Common myeloid progenitor, CD34-positive (primary cell): ENCODE measurements around the gene INAFM2.

Source experiments
- CTCF ChIA-PET: fragments of 350-600 bp; sonication (Branson Sonifier 250); formaldehyde crosslinking; loops from one replicate; lab custom pipeline; 2021; ENCODE audit warnings: antibody characterized with exemption; lab: Charles Lee
- POLR2A ChIA-PET: fragments of 350-600 bp; sonication (Branson Sonifier 250); formaldehyde crosslinking; loops from one replicate; lab custom pipeline; 2021; ENCODE audit warnings: antibody characterized with exemption; lab: Charles Lee
- DNase-seq, 3 donors: peaks; one replicate each; pipeline versions ENCODE4 v3.0.0 to v3.0.0-alpha.2; 2013
- H3K27ac ChIP-seq, 2 experiments: 1 replicate in 1 of 2; 2 replicates in 1 of 2; pipeline ENCODE4 v1.7.0; 2013; ENCODE audit warnings: inconsistent platforms in 2 of 2, low read length in 2 of 2, mild to moderate bottlenecking in 2 of 2, low read depth in 1 of 2, moderate library complexity in 1 of 2; ENCODE audit not compliant: severe bottlenecking in 2 of 2, insufficient read depth in 1 of 2, poor library complexity in 1 of 2
- H3K27me3 ChIP-seq, 5 experiments: replicated peaks in 2 of 5; 1 replicate in 3 of 5; 2 replicates in 2 of 5; pipeline versions ENCODE4 v1.6.1 to v1.7.0; 2013; ENCODE audit warnings: low read length in 4 of 5, mild to moderate bottlenecking in 2 of 5, moderate library complexity in 2 of 5, inconsistent platforms in 1 of 5; ENCODE audit not compliant: insufficient read depth in 5 of 5, control insufficient read depth in 4 of 5
- H3K36me3 ChIP-seq, 4 experiments: 1 replicate in 2 of 4; 2 replicates in 2 of 4; pipeline versions ENCODE4 v1.6.1 to v1.7.0; 2013; ENCODE audit warnings: low read length in 3 of 4, control low read depth in 1 of 4, mild to moderate bottlenecking in 1 of 4; ENCODE audit not compliant: control insufficient read depth in 4 of 4, insufficient read depth in 4 of 4
- H3K4me1 ChIP-seq, 4 experiments: 1 replicate in 3 of 4; 2 replicates in 1 of 4; pipeline versions ENCODE4 v1.6.1 to v1.7.1; 2013; ENCODE audit warnings: low read length in 3 of 4, mild to moderate bottlenecking in 3 of 4, control low read depth in 1 of 4, inconsistent platforms in 1 of 4, moderate library complexity in 1 of 4; ENCODE audit not compliant: control insufficient read depth in 4 of 4, insufficient read depth in 4 of 4; ENCODE audit errors: control extremely low read depth in 1 of 4
- H3K4me3 ChIP-seq, 7 experiments: 1 replicate in 4 of 7; 2 replicates in 3 of 7; pipeline versions ENCODE4 v1.5.1 to v1.7.0; 2013; ENCODE audit warnings: mild to moderate bottlenecking in 7 of 7, low read length in 6 of 7, moderate library complexity in 6 of 7, inconsistent platforms in 2 of 7, low read depth in 2 of 7, control low read depth in 1 of 7; ENCODE audit not compliant: insufficient read depth in 4 of 7, control insufficient read depth in 1 of 7; ENCODE audit errors: extremely low read depth in 1 of 7
- H3K9me3 ChIP-seq, 5 experiments: 1 replicate in 4 of 5; 2 replicates in 1 of 5; pipeline versions ENCODE4 v1.6.1 to v1.7.1; 2013; ENCODE audit warnings: low read length in 4 of 5, mild to moderate bottlenecking in 2 of 5, inconsistent platforms in 1 of 5, low read depth in 1 of 5, moderate library complexity in 1 of 5; ENCODE audit not compliant: control insufficient read depth in 4 of 5, insufficient read depth in 2 of 5; ENCODE audit errors: control extremely low read depth in 1 of 5
- WGBS: methylation state at CpG from one replicate; pipeline ENCODE4 v1.1.5; 2013; ENCODE audit not compliant: insufficient coverage; 5-methylcytosine and 5-hydroxymethylcytosine counted together

INAFM2 gene

DNA sequence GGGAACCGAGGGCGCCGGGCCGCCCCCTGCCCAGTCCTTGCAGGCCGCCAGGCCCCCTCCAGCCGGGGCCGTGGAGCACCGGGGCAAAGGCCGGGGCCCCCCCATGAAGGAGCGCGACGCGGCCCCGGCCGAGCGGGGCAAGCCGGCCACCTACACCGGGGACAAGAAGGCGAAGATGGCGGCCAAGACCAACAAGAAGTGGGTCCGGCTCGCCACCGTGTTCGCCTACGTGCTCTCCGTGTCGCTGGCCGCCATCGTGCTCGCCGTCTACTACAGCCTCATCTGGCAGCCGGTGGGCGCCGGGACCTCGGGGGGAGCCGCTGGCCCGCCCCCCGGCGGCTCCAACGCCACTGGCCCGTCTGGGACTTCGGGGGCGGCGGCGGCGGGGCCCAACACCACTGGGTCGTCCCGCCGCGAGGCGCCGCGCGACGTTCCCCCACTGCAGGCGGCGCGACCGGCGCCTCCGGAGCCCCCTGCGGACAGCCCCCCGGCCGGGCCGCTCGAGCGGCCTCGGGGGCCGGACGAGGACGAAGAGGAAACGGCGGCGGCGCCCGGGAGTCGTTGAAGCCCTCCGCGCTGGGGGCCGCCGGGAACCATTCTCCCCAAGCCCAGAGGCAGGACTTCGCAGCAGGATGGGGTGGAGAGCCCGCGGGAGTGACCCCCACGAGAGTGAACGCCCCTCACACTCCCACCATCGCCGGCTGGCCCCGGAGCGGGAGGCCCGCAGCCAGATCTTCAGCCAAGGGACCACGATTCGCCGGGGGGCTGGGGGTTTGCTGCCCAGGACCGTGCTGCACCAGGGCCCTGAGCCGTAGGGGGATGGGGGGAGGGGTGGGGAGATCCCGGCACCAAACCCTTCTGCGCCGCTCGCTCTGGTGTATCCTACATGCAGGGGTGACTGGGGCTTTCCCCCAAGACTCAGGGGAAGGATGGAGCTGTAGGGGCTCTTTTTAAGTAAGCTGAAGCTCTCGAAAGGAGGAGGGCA lies 753 bp downstream of the INAFM2 start:
- H3K4me3 ChIP-seq: peak overlapping the region; percentile 41 to 84 (median 81)
- no peaks in the 10 kb centered on the region for H3K27me3 ChIP-seq
- POLR2A ChIA-PET: interaction anchor here (1.5 to 2.9 kb wide), 4 partner anchors 10 to 13 kb away, joined by 11 to 33 read pairs (median 24); no protein-coding TSS in a partner anchor
- DNase-seq: peak in 2 of 3 donors; percentile 49 to 56
- peaks cover 39 to 72% (median 67%) of the 10 kb centered on the region in 4 experiments for H3K4me1 ChIP-seq
- under 1% methylated on average over 82 of the region's 101 CpGs for WGBS
- H3K9me3 ChIP-seq: no peaks in the 10 kb centered on the region
- CTCF ChIA-PET: interaction anchor here (1.3 to 26.5 kb wide), 7 partner anchors 12 to 94 kb away, joined by 4 to 1099 read pairs (median 174); partner anchors contain the start of genes ANKRD63, CCDC9B, INAFM2 and PLCB2
- H3K36me3 ChIP-seq: peaks cover 0 to 20% (median 2%) of the 10 kb centered on the region in 4 experiments
- H3K27ac ChIP-seq: peak overlapping the region in 1 of 2 experiments; percentile 59

DNA sequence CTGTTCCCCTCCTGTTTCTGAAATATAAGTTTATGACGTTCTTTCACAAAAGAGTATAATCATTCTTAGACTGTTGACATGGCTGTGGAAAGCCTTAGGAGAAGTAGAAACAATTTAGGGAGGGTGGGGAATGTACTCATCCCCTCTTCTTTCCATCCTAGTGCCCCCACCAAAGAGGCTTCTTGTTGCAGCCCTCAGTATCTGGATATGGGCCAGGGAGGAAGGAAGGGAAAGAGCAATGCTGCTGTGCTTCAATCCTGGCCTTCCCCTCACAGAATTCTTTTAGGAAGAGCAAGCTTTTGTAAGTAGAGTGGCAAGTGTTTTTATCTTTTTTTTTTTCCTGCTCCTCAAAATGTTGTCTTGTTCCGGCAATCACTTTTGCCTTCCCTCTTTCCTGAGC lies 1.7 kb downstream of the INAFM2 start:
- ChIA-PET CTCF (interaction anchor here (1.2 to 26.5 kb wide), 6 partner anchors 12 to 97 kb away, joined by 4 to 1099 read pairs (median 8); partner anchors contain the start of genes ANKRD63, CCDC9B, INAFM2 and PLCB2), POLR2A (interaction anchor here (1.7 to 2.0 kb wide), 2 partner anchors 9 to 12 kb away, joined by 11 to 33 read pairs; no protein-coding TSS in a partner anchor)
- Histone ChIP-seq H3K9me3 (no peaks in the 10 kb centered on the region), H3K27ac (peak overlapping the region in 1 of 2 experiments; percentile 59), H3K36me3 (peaks cover 0 to 26% (median 2%) of the 10 kb centered on the region in 4 experiments), H3K4me3 (peak overlapping the region in 6 of 7 experiments; percentile 68 to 84 (median 81)), H3K4me1 (peaks cover 47 to 82% (median 77%) of the 10 kb centered on the region in 4 experiments), H3K27me3 (no peaks in the 10 kb centered on the region)
- DNase-seq: no peak
- 83% methylated on average over 1 of the region's 2 CpGs for WGBS

DNA sequence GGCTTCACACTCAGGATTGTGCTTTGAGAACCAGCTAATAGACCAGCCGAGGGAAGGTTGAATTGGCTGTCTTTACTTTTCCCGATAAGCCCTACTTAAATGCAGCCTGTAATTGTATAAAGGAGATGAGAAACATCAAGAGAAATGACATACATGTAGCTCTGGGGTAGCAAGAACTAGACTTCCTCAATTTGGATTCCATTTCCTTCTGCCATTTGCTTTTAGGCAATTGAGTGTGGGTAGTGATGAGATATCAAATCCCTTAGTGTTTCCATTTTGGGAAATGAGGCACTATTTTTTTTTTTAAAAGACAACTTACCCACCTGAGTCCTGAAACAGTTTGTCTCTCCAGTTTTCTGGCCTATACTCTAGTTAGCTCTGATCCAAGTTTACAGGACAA lies 2.2 kb downstream of the INAFM2 start:
- Histone ChIP-seq H3K4me1 (peaks cover 49 to 87% (median 81%) of the 10 kb centered on the region in 4 experiments), H3K4me3 (peak overlapping the region in 6 of 7 experiments; percentile 68 to 84 (median 81)), H3K27me3 (no peaks in the 10 kb centered on the region), H3K9me3 (no peaks in the 10 kb centered on the region), H3K36me3 (peaks cover 0 to 26% (median 2%) of the 10 kb centered on the region in 4 experiments), H3K27ac (no peak overlapping the region)
- DNase-seq: peak in 2 of 3 donors; percentile 33 to 37
- 100% methylated on average over 1 of the region's 2 CpGs for WGBS
- ChIA-PET POLR2A (interaction anchor here (0.6 to 2.0 kb wide), 5 partner anchors 9 to 83 kb away, joined by 3 to 33 read pairs (median 4); no protein-coding TSS in a partner anchor), CTCF (interaction anchor here (1.2 to 26.5 kb wide), 6 partner anchors 12 to 96 kb away, joined by 4 to 1099 read pairs (median 8); partner anchors contain the start of genes ANKRD63, CCDC9B, INAFM2 and PLCB2)

DNA sequence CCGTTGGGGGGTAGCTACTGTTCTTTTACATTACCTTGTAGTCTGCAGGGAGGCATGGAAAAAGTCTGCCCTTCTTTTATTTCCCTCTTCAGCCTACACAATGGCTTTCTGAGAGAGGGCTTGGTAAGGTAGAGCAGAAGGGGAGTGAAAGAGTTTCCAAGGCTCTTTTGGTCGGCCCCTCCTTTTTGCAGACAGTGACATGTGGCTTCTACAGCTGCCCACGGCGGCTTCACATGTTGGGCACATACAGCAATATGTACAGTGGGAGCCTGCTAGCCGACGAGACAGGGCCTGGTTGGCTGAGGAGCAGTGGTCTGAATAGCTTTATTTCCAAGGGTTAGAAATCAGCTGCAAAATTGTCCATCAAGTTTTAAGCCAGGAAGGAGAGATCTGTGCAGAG lies 4.0 kb downstream of the INAFM2 start:
- CTCF ChIA-PET: interaction anchor here (1.0 to 26.5 kb wide), 6 partner anchors 10 to 49 kb away, joined by 3 to 1099 read pairs (median 6); partner anchors contain the start of genes CCDC9B, INAFM2 and PLCB2
- DNase-seq: no peak
- POLR2A ChIA-PET: interaction anchor here (1.5 kb wide), 2 partner anchors 9 to 18 kb away, joined by 3 to 8 read pairs; no protein-coding TSS in a partner anchor
- H3K4me1 ChIP-seq: peaks cover 47 to 92% (median 89%) of the 10 kb centered on the region in 4 experiments
- H3K27ac ChIP-seq: peak overlapping the region; percentile 35 to 57
- H3K9me3 ChIP-seq: no peaks in the 10 kb centered on the region
- H3K27me3 ChIP-seq: no peaks in the 10 kb centered on the region
- H3K36me3 ChIP-seq: peaks cover 0 to 38% (median 2%) of the 10 kb centered on the region in 4 experiments
- 63% methylated on average over 5 of the region's 6 CpGs for WGBS
- H3K4me3 ChIP-seq: peak overlapping the region in 3 of 7 experiments; percentile 33 to 62 (median 37)

DNA sequence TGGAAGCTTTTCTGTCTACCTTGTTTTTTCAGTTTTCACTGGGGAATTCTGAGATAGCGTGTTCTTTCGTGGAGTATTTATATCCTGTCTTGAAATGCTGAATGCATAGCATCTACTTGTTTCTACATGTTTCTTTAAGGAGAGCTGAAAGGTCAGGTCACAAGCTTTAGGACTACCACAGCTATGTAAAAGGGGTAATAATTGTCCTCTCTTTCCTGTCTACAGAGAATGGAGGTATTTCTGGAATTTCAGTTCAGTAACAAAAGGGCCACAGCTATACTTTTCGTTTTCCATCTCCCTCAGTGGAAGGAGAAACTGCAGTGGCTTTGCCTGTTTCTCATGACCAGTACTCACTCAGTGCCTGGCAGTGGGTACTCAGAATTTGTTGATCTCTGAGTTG lies 4.7 kb downstream of the INAFM2 start:
- peak overlapping the region; percentile 35 to 57 for H3K27ac ChIP-seq
- H3K27me3 ChIP-seq: no peaks in the 10 kb centered on the region
- no peaks in the 10 kb centered on the region for H3K9me3 ChIP-seq
- ChIA-PET POLR2A (interaction anchor here (1.5 kb wide), 1 partner anchor 8 kb away, joined by 8 read pairs; no protein-coding TSS in a partner anchor), CTCF (interaction anchor here (0.7 to 26.5 kb wide), 8 partner anchors 9 to 90 kb away, joined by 3 to 1099 read pairs (median 4); partner anchors contain the start of genes CCDC9B, INAFM2 and PLCB2)
- peak overlapping the region in 4 of 7 experiments; percentile 12 to 42 (median 30) for H3K4me3 ChIP-seq
- H3K36me3 ChIP-seq: peaks cover 0 to 42% (median 2%) of the 10 kb centered on the region in 4 experiments
- 49% methylated on average over 3 of the region's 3 CpGs for WGBS
- peaks cover 49 to 92% (median 89%) of the 10 kb centered on the region in 4 experiments for H3K4me1 ChIP-seq
- no peak for DNase-seq

DNA sequence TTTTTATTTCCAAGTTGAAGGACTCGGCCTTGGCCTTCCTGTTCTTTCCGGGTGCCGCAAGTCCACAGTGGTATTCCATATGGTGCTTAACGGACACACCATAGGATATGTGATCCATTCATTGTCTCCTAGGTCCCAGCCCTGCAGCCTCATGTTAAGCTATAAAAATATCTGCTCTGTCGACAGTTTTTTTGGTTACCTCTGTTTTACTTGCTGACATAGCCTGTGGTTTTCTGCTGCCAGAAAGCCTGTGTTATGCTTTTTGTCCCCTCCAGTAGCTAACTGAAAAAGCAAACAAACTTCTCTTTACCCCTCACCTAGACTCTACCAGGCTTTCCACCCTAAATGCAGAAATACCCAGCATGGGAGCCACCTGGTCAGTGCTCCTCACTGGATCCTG lies 5.3 kb downstream of the INAFM2 start:
- peaks cover 0 to 42% (median 2%) of the 10 kb centered on the region in 4 experiments for H3K36me3 ChIP-seq
- H3K4me3 ChIP-seq: peak overlapping the region in 4 of 7 experiments; percentile 12 to 42 (median 30)
- DNase-seq: peak in 2 of 3 donors; percentile 36 to 47
- WGBS: 42% methylated on average over 4 of the region's 5 CpGs
- H3K27ac ChIP-seq: peak overlapping the region; percentile 35 to 57
- ChIA-PET POLR2A (interaction anchor here (0.5 kb wide), 1 partner anchor 24 kb away, joined by 5 read pairs; no protein-coding TSS in a partner anchor), CTCF (interaction anchor here (1.2 to 26.5 kb wide), 9 partner anchors 9 to 223 kb away, joined by 3 to 1099 read pairs (median 4); partner anchors contain the start of genes CCDC9B, INAFM2 and PLCB2)
- H3K27me3 ChIP-seq: no peaks in the 10 kb centered on the region
- no peaks in the 10 kb centered on the region for H3K9me3 ChIP-seq
- peaks cover 49 to 97% (median 95%) of the 10 kb centered on the region in 4 experiments for H3K4me1 ChIP-seq
